Measurements from ENCODE around the gene NTN5.
"Not testable (repeated sequence)": the region's sequence is repeated elsewhere in the genome, so short reads cannot be mapped to it uniquely, and the experiment has no call there.

The NTN5 gene

GRCh38 chr19:48632692-48633147 lies 40.1 kb downstream of the NTN5 start:
- ChIA-PET CTCF (interaction anchor here (1.0 to 1.8 kb wide), 4 partner anchors 8 to 14 kb away, joined by 4 to 10 read pairs (median 6); partner anchors contain the start of genes CA11, RPL18 and SPHK2), POLR2A (no interaction called here)
- Histone ChIP-seq H3K27me3 (replicated peaks in 2 of 5; ENCODE audit: control insufficient read depth in 4 of 5, insufficient read depth in 5 of 5, low read length in 4 of 5) (no peaks in the 10 kb centered on the region), H3K9me3 (ENCODE audit: control extremely low read depth in 1 of 5, control insufficient read depth in 4 of 5, insufficient read depth in 2 of 5, low read depth in 1 of 5, low read length in 4 of 5) (no peaks in the 10 kb centered on the region), H3K36me3 (ENCODE audit: control insufficient read depth in 4 of 4, insufficient read depth in 4 of 4, low read length in 3 of 4) (peaks cover 0 to 23% (median 14%) of the 10 kb centered on the region in 4 experiments), H3K4me1 (ENCODE audit: control extremely low read depth in 1 of 4, control insufficient read depth in 4 of 4, insufficient read depth in 4 of 4, low read length in 3 of 4) (peaks cover 9 to 59% (median 51%) of the 10 kb centered on the region in 4 experiments), H3K4me3 (ENCODE audit: control insufficient read depth in 1 of 7, extremely low read depth in 1 of 7, insufficient read depth in 4 of 7, low read depth in 2 of 7, low read length in 6 of 7) (no peak overlapping the region), H3K27ac (ENCODE audit: insufficient read depth in 1 of 2, low read depth in 1 of 2, low read length in 2 of 2, poor library complexity in 1 of 2, severe bottlenecking in 2 of 2) (peak overlapping the region in 1 of 2 experiments; percentile 88)
- no peak for DNase-seq

- H3K27ac ChIP-seq (ENCODE audit: insufficient read depth in 1 of 2, low read depth in 1 of 2, low read length in 2 of 2, poor library complexity in 1 of 2, severe bottlenecking in 2 of 2); H3K9me3 ChIP-seq (ENCODE audit: control extremely low read depth in 1 of 5, control insufficient read depth in 4 of 5, insufficient read depth in 2 of 5, low read depth in 1 of 5, low read length in 4 of 5); H3K4me3 ChIP-seq (ENCODE audit: control insufficient read depth in 1 of 7, extremely low read depth in 1 of 7, insufficient read depth in 4 of 7, low read depth in 2 of 7, low read length in 6 of 7); H3K27me3 ChIP-seq (replicated peaks in 2 of 5; ENCODE audit: control insufficient read depth in 4 of 5, insufficient read depth in 5 of 5, low read length in 4 of 5); DNase-seq; POLR2A ChIA-PET: not testable (repeated sequence)
- Histone ChIP-seq H3K4me1 (ENCODE audit: control extremely low read depth in 1 of 4, control insufficient read depth in 4 of 4, insufficient read depth in 4 of 4, low read length in 3 of 4) (peaks cover 9 to 58% (median 51%) of the 10 kb centered on the region in 4 experiments), H3K36me3 (ENCODE audit: control insufficient read depth in 4 of 4, insufficient read depth in 4 of 4, low read length in 3 of 4) (peaks cover 0 to 25% (median 14%) of the 10 kb centered on the region in 4 experiments)
- WGBS (ENCODE audit: insufficient coverage) = 97% methylated on average over 8 of the region's 11 CpGs
- CTCF ChIA-PET = interaction anchor here (1.0 to 1.6 kb wide), 4 partner anchors 8 to 269 kb away, joined by 3 to 6 read pairs (median 4); no protein-coding TSS in a partner anchor
These were observed 40.5 kb downstream of the NTN5 start for GRCh38 chr19:48632286-48632685.

- CTCF ChIA-PET = interaction anchor here (1.1 to 3.0 kb wide), 4 partner anchors 7 to 268 kb away, joined by 3 to 13 read pairs (median 6); partner anchors contain the start of gene CA11
- Histone ChIP-seq H3K4me1 (ENCODE audit: control extremely low read depth in 1 of 4, control insufficient read depth in 4 of 4, insufficient read depth in 4 of 4, low read length in 3 of 4) (peaks cover 9 to 47% (median 41%) of the 10 kb centered on the region in 4 experiments), H3K27me3 (replicated peaks in 2 of 5; ENCODE audit: control insufficient read depth in 4 of 5, insufficient read depth in 5 of 5, low read length in 4 of 5) (no peaks in the 10 kb centered on the region), H3K4me3 (ENCODE audit: control insufficient read depth in 1 of 7, extremely low read depth in 1 of 7, insufficient read depth in 4 of 7, low read depth in 2 of 7, low read length in 6 of 7) (peak overlapping the region in 2 of 7 experiments; percentile 36 to 52), H3K27ac (ENCODE audit: insufficient read depth in 1 of 2, low read depth in 1 of 2, low read length in 2 of 2, poor library complexity in 1 of 2, severe bottlenecking in 2 of 2) (peak overlapping the region in 1 of 2 experiments; percentile 17), H3K36me3 (ENCODE audit: control insufficient read depth in 4 of 4, insufficient read depth in 4 of 4, low read length in 3 of 4) (peaks cover 0 to 28% (median 16%) of the 10 kb centered on the region in 4 experiments), H3K9me3 (ENCODE audit: control extremely low read depth in 1 of 5, control insufficient read depth in 4 of 5, insufficient read depth in 2 of 5, low read depth in 1 of 5, low read length in 4 of 5) (no peaks in the 10 kb centered on the region)
- WGBS (ENCODE audit: insufficient coverage) = 90% methylated on average over 3 of the region's 3 CpGs
- POLR2A ChIA-PET = interaction anchor here (1.1 kb wide), 1 partner anchor 12 kb away, joined by 4 read pairs; the partner anchor contains the start of genes RPL18 and SPHK2
- peak in 1 of 3 donors; percentile 52 for DNase-seq
These were observed 41.6 kb downstream of the NTN5 start for GRCh38 chr19:48631225-48631624.

- peaks cover 9 to 40% (median 35%) of the 10 kb centered on the region in 4 experiments for H3K4me1 ChIP-seq (ENCODE audit: control extremely low read depth in 1 of 4, control insufficient read depth in 4 of 4, insufficient read depth in 4 of 4, low read length in 3 of 4)
- ChIA-PET CTCF (interaction anchor here (1.4 to 3.0 kb wide), 4 partner anchors 9 to 268 kb away, joined by 4 to 13 read pairs (median 6); partner anchors contain the start of gene CA11), POLR2A (interaction anchor here (1.1 kb wide), 1 partner anchor 11 kb away, joined by 4 read pairs; the partner anchor contains the start of genes RPL18 and SPHK2)
- no peaks in the 10 kb centered on the region for H3K27me3 ChIP-seq (replicated peaks in 2 of 5; ENCODE audit: control insufficient read depth in 4 of 5, insufficient read depth in 5 of 5, low read length in 4 of 5)
- peak overlapping the region in 3 of 7 experiments; percentile 28 to 52 (median 36) for H3K4me3 ChIP-seq (ENCODE audit: control insufficient read depth in 1 of 7, extremely low read depth in 1 of 7, insufficient read depth in 4 of 7, low read depth in 2 of 7, low read length in 6 of 7)
- peak; percentile 44 to 70 (median 59) for DNase-seq
- H3K36me3 ChIP-seq (ENCODE audit: control insufficient read depth in 4 of 4, insufficient read depth in 4 of 4, low read length in 3 of 4) = peaks cover 0 to 28% (median 19%) of the 10 kb centered on the region in 4 experiments
- WGBS (ENCODE audit: insufficient coverage) = 42% methylated on average over 30 of the region's 47 CpGs
- H3K9me3 ChIP-seq (ENCODE audit: control extremely low read depth in 1 of 5, control insufficient read depth in 4 of 5, insufficient read depth in 2 of 5, low read depth in 1 of 5, low read length in 4 of 5) = no peaks in the 10 kb centered on the region
- peak overlapping the region in 1 of 2 experiments; percentile 17 for H3K27ac ChIP-seq (ENCODE audit: insufficient read depth in 1 of 2, low read depth in 1 of 2, low read length in 2 of 2, poor library complexity in 1 of 2, severe bottlenecking in 2 of 2)
These were observed 42.3 kb downstream of the NTN5 start for GRCh38 chr19:48630296-48631063.

- 95% methylated on average over 42 of the region's 48 CpGs for WGBS (ENCODE audit: insufficient coverage)
- peak in 1 of 3 donors; percentile 13 for DNase-seq
- no peak overlapping the region for H3K27ac ChIP-seq (ENCODE audit: insufficient read depth in 1 of 2, low read depth in 1 of 2, low read length in 2 of 2, poor library complexity in 1 of 2, severe bottlenecking in 2 of 2)
- no peaks in the 10 kb centered on the region for H3K27me3 ChIP-seq (replicated peaks in 2 of 5; ENCODE audit: control insufficient read depth in 4 of 5, insufficient read depth in 5 of 5, low read length in 4 of 5)
- no peak overlapping the region for H3K4me3 ChIP-seq (ENCODE audit: control insufficient read depth in 1 of 7, extremely low read depth in 1 of 7, insufficient read depth in 4 of 7, low read depth in 2 of 7, low read length in 6 of 7)
- CTCF ChIA-PET = interaction anchor here (1.4 to 3.0 kb wide), 3 partner anchors 8 to 46 kb away, joined by 4 to 13 read pairs (median 8); partner anchors contain the start of gene CA11
- H3K9me3 ChIP-seq (ENCODE audit: control extremely low read depth in 1 of 5, control insufficient read depth in 4 of 5, insufficient read depth in 2 of 5, low read depth in 1 of 5, low read length in 4 of 5) = no peaks in the 10 kb centered on the region
- POLR2A ChIA-PET = interaction anchor here (0.6 kb wide), 1 partner anchor 211 kb away, joined by 3 read pairs; no protein-coding TSS in a partner anchor
- peaks cover 0 to 28% (median 19%) of the 10 kb centered on the region in 4 experiments for H3K36me3 ChIP-seq (ENCODE audit: control insufficient read depth in 4 of 4, insufficient read depth in 4 of 4, low read length in 3 of 4)
- peaks cover 9 to 40% (median 31%) of the 10 kb centered on the region in 4 experiments for H3K4me1 ChIP-seq (ENCODE audit: control extremely low read depth in 1 of 4, control insufficient read depth in 4 of 4, insufficient read depth in 4 of 4, low read length in 3 of 4)
These were observed 43.1 kb downstream of the NTN5 start for GRCh38 chr19:48629599-48630295.

GRCh38 chr19:48629297-48629598 lies 43.6 kb downstream of the NTN5 start:
- 97% methylated on average over 22 of the region's 22 CpGs for whole genome bisulfite sequencing (ENCODE audit: insufficient coverage)
- Histone ChIP-seq H3K4me1 (ENCODE audit: control extremely low read depth in 1 of 4, control insufficient read depth in 4 of 4, insufficient read depth in 4 of 4, low read length in 3 of 4) (peaks cover 9 to 42% (median 31%) of the 10 kb centered on the region in 4 experiments), H3K9me3 (ENCODE audit: control extremely low read depth in 1 of 5, control insufficient read depth in 4 of 5, insufficient read depth in 2 of 5, low read depth in 1 of 5, low read length in 4 of 5) (no peaks in the 10 kb centered on the region), H3K27ac (ENCODE audit: insufficient read depth in 1 of 2, low read depth in 1 of 2, low read length in 2 of 2, poor library complexity in 1 of 2, severe bottlenecking in 2 of 2) (no peak overlapping the region), H3K27me3 (replicated peaks in 2 of 5; ENCODE audit: control insufficient read depth in 4 of 5, insufficient read depth in 5 of 5, low read length in 4 of 5) (no peaks in the 10 kb centered on the region), H3K4me3 (ENCODE audit: control insufficient read depth in 1 of 7, extremely low read depth in 1 of 7, insufficient read depth in 4 of 7, low read depth in 2 of 7, low read length in 6 of 7) (no peak overlapping the region), H3K36me3 (ENCODE audit: control insufficient read depth in 4 of 4, insufficient read depth in 4 of 4, low read length in 3 of 4) (peaks cover 0 to 28% (median 19%) of the 10 kb centered on the region in 4 experiments)
- ChIA-PET POLR2A (interaction anchor here (0.6 kb wide), 1 partner anchor 211 kb away, joined by 3 read pairs; no protein-coding TSS in a partner anchor), CTCF (interaction anchor here (3.0 kb wide), 1 partner anchor 17 kb away, joined by 13 read pairs; the partner anchor contains the start of gene CA11)
- DNase-seq = no peak
